NCI-H345 treated with DMSO at 0.1 percent for 48 hours (cell line): ENCODE results near the gene CRACDL.
"Not testable (repeated sequence)": the region's sequence is repeated elsewhere in the genome, so short reads cannot be mapped to it uniquely, and the experiment has no call there.

Experiments
- DNase-seq: peaks from one replicate; lab custom pipeline; 2025; ENCODE audit not compliant: unreplicated experiment; lab: John Stamatoyannopoulos, UW

Gene CRACDL

GRCh38 chr2:98886066-98886554 lies 49.9 kb downstream of the CRACDL start:
- DNase-seq: no peak

GRCh38 chr2:98884658-98885057 lies 51.4 kb downstream of the CRACDL start:
- no peak for DNase-seq

GRCh38 chr2:98883780-98884211 lies 52.2 kb downstream of the CRACDL start:
- DNase-seq: no peak

- DNase-seq: no peak
Observed at GRCh38 chr2:98882971-98883779, 52.9 kb downstream of the CRACDL start.

- DNase-seq: no peak
Observed at GRCh38 chr2:98882368-98882767, 53.7 kb downstream of the CRACDL start.

- DNase-seq: no peak
Observed at GRCh38 chr2:98881153-98881650, 54.8 kb downstream of the CRACDL start.

- DNase-seq: no peak
Observed at GRCh38 chr2:98880266-98881152, 55.5 kb downstream of the CRACDL start.

- DNase-seq: not testable (repeated sequence)
Observed at GRCh38 chr2:98877658-98878057, 58.4 kb downstream of the CRACDL start.

- DNase-seq: no peak
Observed at GRCh38 chr2:98876741-98877140, 59.3 kb downstream of the CRACDL start.

GRCh38 chr2:98875746-98876145 lies 60.3 kb downstream of the CRACDL start:
- DNase-seq: no peak

- DNase-seq: no peak
Observed at GRCh38 chr2:98875081-98875728, 60.8 kb downstream of the CRACDL start.

GRCh38 chr2:98874186-98874689 lies 61.8 kb downstream of the CRACDL start:
- no peak for DNase-seq

GRCh38 chr2:98872526-98872925 lies 63.5 kb downstream of the CRACDL start:
- no peak for DNase-seq

- DNase-seq: no peak
Observed at GRCh38 chr2:98871506-98871905, 64.5 kb downstream of the CRACDL start.

- DNase-seq: peak; percentile 41
Observed at GRCh38 chr2:98870516-98871158, 65.4 kb downstream of the CRACDL start.

- DNase-seq: peak; percentile 99
Observed at GRCh38 chr2:98869870-98870269, 66.2 kb downstream of the CRACDL start.

GRCh38 chr2:98869272-98869641 lies 66.8 kb downstream of the CRACDL start:
- DNase-seq: peak; percentile 85

GRCh38 chr2:98868548-98869271 lies 67.3 kb downstream of the CRACDL start:
- no peak for DNase-seq

- DNase-seq: no peak
Observed at GRCh38 chr2:98867539-98868309, 68.3 kb downstream of the CRACDL start.
